ENCODE data around the gene GTPBP3.

DNA sequence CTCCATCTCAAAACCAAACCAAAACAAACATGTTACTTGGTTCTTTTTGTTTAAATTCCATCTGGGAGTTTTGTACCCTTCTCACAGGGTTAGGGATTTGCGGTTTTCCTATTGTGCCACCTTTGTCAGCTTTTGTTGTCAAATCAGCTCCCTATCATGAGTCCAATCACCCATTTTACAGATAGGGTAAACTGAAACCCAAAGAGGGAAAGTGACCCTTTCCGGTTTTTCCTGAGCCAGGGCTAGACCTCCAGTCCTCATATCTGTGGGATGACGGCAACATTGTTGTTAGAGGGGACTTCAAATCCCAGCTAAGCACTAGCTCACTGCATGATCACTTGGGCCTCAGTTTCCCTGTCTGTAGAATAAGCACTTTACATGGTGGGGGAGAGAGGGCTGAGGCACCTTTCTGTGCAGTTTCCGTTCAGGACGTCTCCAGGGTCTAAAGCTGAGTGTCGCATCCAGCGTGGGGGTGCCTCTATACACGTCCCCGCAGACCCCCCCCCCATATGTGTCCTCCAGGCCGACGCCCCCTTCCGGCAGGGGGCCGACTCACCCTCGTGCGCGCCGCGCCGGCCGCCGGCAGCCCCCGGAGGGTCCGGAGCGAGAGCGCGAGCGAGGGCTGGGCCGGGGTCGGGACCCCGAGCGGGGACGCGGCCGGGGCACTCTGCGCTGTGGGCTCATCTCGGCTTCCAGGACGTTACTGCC is 52.8 kb downstream of the GTPBP3 start:
- TF ChIP-seq, protein P1, sequence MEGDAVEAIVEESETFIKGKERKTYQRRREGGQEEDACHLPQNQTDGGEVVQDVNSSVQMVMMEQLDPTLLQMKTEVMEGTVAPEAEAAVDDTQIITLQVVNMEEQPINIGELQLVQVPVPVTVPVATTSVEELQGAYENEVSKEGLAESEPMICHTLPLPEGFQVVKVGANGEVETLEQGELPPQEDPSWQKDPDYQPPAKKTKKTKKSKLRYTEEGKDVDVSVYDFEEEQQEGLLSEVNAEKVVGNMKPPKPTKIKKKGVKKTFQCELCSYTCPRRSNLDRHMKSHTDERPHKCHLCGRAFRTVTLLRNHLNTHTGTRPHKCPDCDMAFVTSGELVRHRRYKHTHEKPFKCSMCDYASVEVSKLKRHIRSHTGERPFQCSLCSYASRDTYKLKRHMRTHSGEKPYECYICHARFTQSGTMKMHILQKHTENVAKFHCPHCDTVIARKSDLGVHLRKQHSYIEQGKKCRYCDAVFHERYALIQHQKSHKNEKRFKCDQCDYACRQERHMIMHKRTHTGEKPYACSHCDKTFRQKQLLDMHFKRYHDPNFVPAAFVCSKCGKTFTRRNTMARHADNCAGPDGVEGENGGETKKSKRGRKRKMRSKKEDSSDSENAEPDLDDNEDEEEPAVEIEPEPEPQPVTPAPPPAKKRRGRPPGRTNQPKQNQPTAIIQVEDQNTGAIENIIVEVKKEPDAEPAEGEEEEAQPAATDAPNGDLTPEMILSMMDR (conservative IDR thresholded peaks at IDR 0.05; ENCODE audit: low read depth, low read length): no peak; the same call in 1 of the 2 replicates
- TF ChIP-seq EZH2 (IDR thresholded peaks at IDR 0.05; ENCODE audit: borderline replicate concordance, low read depth, low read length, poor library complexity, severe bottlenecking): no peak

Measured in A673 (cell line).